SH-SY5Y (cell line): ENCODE measurements around the gene EXOC3.

ENCODE experiments used
- GATA2 ChIP-seq: IDR thresholded peaks from 2 replicates; pipeline ENCODE4 v1.6.1; 2011; ENCODE audit warnings: mild to moderate bottlenecking, low read depth, low read length
- GATA3 ChIP-seq: IDR thresholded peaks from 2 replicates; pipeline ENCODE4 v1.6.1; 2011; ENCODE audit warnings: low read depth, mild to moderate bottlenecking, low read length, moderate library complexity

GRCh38 chr5:405421-405820, 37.6 kb upstream of the EXOC3 start:
- TF ChIP-seq GATA2 (no peak), GATA3 (no peak)
